GM21367 (cell line): ENCODE data around the gene MTA1.

Experiments used
- ATAC-seq: cut with Tn5 transposase; IDR thresholded peaks from one replicate; pipeline ENCODE4 v1.9.1; 2021; ENCODE audit not compliant: unreplicated experiment

MTA1 gene

GRCh38 chr14:105460116-105460515 lies 40.5 kb downstream of the MTA1 start:
- ATAC-seq: no peak

GRCh38 chr14:105460616-105461015 lies 41.0 kb downstream of the MTA1 start:
- no peak for ATAC-seq

GRCh38 chr14:105461903-105462302 lies 42.3 kb downstream of the MTA1 start:
- ATAC-seq: no peak

GRCh38 chr14:105464501-105464900 lies 44.9 kb downstream of the MTA1 start:
- ATAC-seq: no peak

GRCh38 chr14:105465209-105466031 lies 45.8 kb downstream of the MTA1 start:
- ATAC-seq: no peak

- no peak for ATAC-seq
Observed at GRCh38 chr14:105466531-105467248, 47.1 kb downstream of the MTA1 start.

GRCh38 chr14:105467249-105467941 lies 47.8 kb downstream of the MTA1 start:
- ATAC-seq: no peak

- ATAC-seq: no peak
Observed at GRCh38 chr14:105467942-105468471, 48.4 kb downstream of the MTA1 start.

GRCh38 chr14:105468621-105469241 lies 49.1 kb downstream of the MTA1 start:
- ATAC-seq: no peak

- ATAC-seq: no peak
Observed at GRCh38 chr14:105469456-105470349, 50.1 kb downstream of the MTA1 start.

- no peak for ATAC-seq
Observed at GRCh38 chr14:105470350-105471296, 51.0 kb downstream of the MTA1 start.

GRCh38 chr14:105471297-105471821 lies 51.7 kb downstream of the MTA1 start:
- ATAC-seq: no peak

- ATAC-seq: no peak
Observed at GRCh38 chr14:105471823-105472485, 52.3 kb downstream of the MTA1 start.

- ATAC-seq: no peak
Observed at GRCh38 chr14:105472486-105472991, 52.9 kb downstream of the MTA1 start.

- no peak for ATAC-seq
Observed at GRCh38 chr14:105473033-105473676, 53.5 kb downstream of the MTA1 start.

- no peak for ATAC-seq
Observed at GRCh38 chr14:105473677-105474482, 54.3 kb downstream of the MTA1 start.
